ENCODE data around the gene NT5C3B. TPM values are rescaled to one million over a fixed set of nuclear protein-coding genes. Genes with fewer than 3 reads are reported as not detected.
"Not testable (repeated sequence)": the region's sequence is repeated elsewhere in the genome, so short reads cannot be mapped to it uniquely, and the experiment has no call there.

The NT5C3B gene
- total and polyA plus RNA-seq, 3 donors from 2014 or later, result 61.9 to 214 (median 74.3) TPM

GRCh38 chr17:41835214-41835799 lies 725 bp downstream of the NT5C3B start:
- TF ChIP-seq POLR2A (IDR thresholded peaks at IDR 0.05) (no peak), CTCF (IDR thresholded peaks at IDR 0.05) (no peak)
- Histone ChIP-seq H3K36me3 (ENCODE audit: low read depth, missing control alignments) (no peaks in the 10 kb centered on the region), H3K4me1 (peaks cover 5% of the 10 kb centered on the region), H3K27ac (peak overlapping the region; percentile 44 to 58), H3K9me3 (no peaks in the 10 kb centered on the region), H3K4me3 (peak overlapping the region; percentile 61 to 97), H3K27me3 (no peaks in the 10 kb centered on the region)
- DNase-seq, result no peak
- WGBS, 2 donors, result 16 to 35% methylated on average over 4 to 13 of the region's 13 CpGs
- intact Hi-C loops (cut with DNase I; ENCODE audit: low total_unique reads), result no loop called here

- not testable (repeated sequence) for DNase-seq; H3K36me3 ChIP-seq (ENCODE audit: low read depth, missing control alignments)
Observed at GRCh38 chr17:41829961-41830360, 6.1 kb downstream of the NT5C3B start.

GRCh38 chr17:41825175-41825845 lies 10.7 kb downstream of the NT5C3B start:
- H3K27ac ChIP-seq, result no peak overlapping the region
- no peak for DNase-seq
- 75 to 79% methylated on average over 5 to 19 of the region's 19 CpGs for WGBS, 2 donors
- intact Hi-C loops (cut with DNase I; ENCODE audit: low total_unique reads), result no loop called here
- no peak overlapping the region for H3K4me3 ChIP-seq
- no peak for TF ChIP-seq CTCF (IDR thresholded peaks at IDR 0.05)
- TF ChIP-seq POLR2A (IDR thresholded peaks at IDR 0.05), result no peak
- H3K4me1 ChIP-seq, result no peaks in the 10 kb centered on the region
- H3K36me3 ChIP-seq (ENCODE audit: low read depth, missing control alignments), result no peaks in the 10 kb centered on the region
- H3K27me3 ChIP-seq, result no peaks in the 10 kb centered on the region
- H3K9me3 ChIP-seq, result no peaks in the 10 kb centered on the region

More at GRCh38 chr17:41829961-41830360, 6.1 kb downstream of the NT5C3B start:
- H3K27ac ChIP-seq; H3K9me3 ChIP-seq; H3K27me3 ChIP-seq; H3K4me3 ChIP-seq; H3K4me1 ChIP-seq; intact Hi-C loops (cut with DNase I; ENCODE audit: low total_unique reads): not testable (repeated sequence)
- WGBS, 2 donors, result 81 to 84% methylated on average over 10 of the region's 10 CpGs

GRCh38 chr17:41824086-41824485 lies 11.9 kb downstream of the NT5C3B start:
- intact Hi-C loops (cut with DNase I; ENCODE audit: low total_unique reads), result no loop called here
- no peaks in the 10 kb centered on the region for H3K36me3 ChIP-seq (ENCODE audit: low read depth, missing control alignments)
- no peaks in the 10 kb centered on the region for H3K4me1 ChIP-seq
- TF ChIP-seq POLR2A (IDR thresholded peaks at IDR 0.05), result no peak
- no peak for TF ChIP-seq CTCF (IDR thresholded peaks at IDR 0.05)
- H3K27me3 ChIP-seq, result no peaks in the 10 kb centered on the region
- DNase-seq, result no peak
- H3K9me3 ChIP-seq, result no peaks in the 10 kb centered on the region
- H3K27ac ChIP-seq, result no peak overlapping the region
- no peak overlapping the region for H3K4me3 ChIP-seq
- WGBS, 2 donors, result 61 to 64% methylated on average over 6 to 7 of the region's 7 CpGs

- no peaks in the 10 kb centered on the region for H3K4me1 ChIP-seq
- no peaks in the 10 kb centered on the region for H3K36me3 ChIP-seq (ENCODE audit: low read depth, missing control alignments)
- DNase-seq, result no peak
- no peak overlapping the region for H3K27ac ChIP-seq
- TF ChIP-seq CTCF (IDR thresholded peaks at IDR 0.05), result no peak
- TF ChIP-seq POLR2A (IDR thresholded peaks at IDR 0.05), result no peak
- no peaks in the 10 kb centered on the region for H3K27me3 ChIP-seq
- H3K4me3 ChIP-seq, result no peak overlapping the region
- intact Hi-C loops (cut with DNase I; ENCODE audit: low total_unique reads), result no loop called here
- no peaks in the 10 kb centered on the region for H3K9me3 ChIP-seq
- 94 to 97% methylated on average over 7 of the region's 7 CpGs for WGBS, 2 donors
Observed at GRCh38 chr17:41823580-41823979, 12.5 kb downstream of the NT5C3B start.
